Nephron (organoid): ENCODE results near the gene SPPL2B.

Source experiments
- H3K27ac Mint-ChIP-seq, 3 experiments: 2 replicates each; pipeline ENCODE4 v1.8.0; 2020; ENCODE audit warnings: mixed read lengths in 3 of 3, mild to moderate bottlenecking in 2 of 3, moderate library complexity in 1 of 3
- H3K27me3 Mint-ChIP-seq: 2 replicates; pipeline ENCODE4 v1.8.0; 2021; ENCODE audit warnings: low read depth, mild to moderate bottlenecking, moderate library complexity, mixed read lengths
- H3K36me3 Mint-ChIP-seq: 2 replicates; pipeline ENCODE4 v1.8.0; 2020; ENCODE audit warnings: low read depth, mixed read lengths
- H3K4me1 Mint-ChIP-seq: 2 replicates; pipeline ENCODE4 v1.8.0; 2020; ENCODE audit warnings: mixed read lengths
- H3K4me3 Mint-ChIP-seq, 3 experiments: 2 replicates each; pipeline ENCODE4 v1.8.0; 2020; ENCODE audit warnings: mild to moderate bottlenecking in 3 of 3, mixed read lengths in 3 of 3, moderate library complexity in 2 of 3
- H3K9me3 Mint-ChIP-seq: 2 replicates; pipeline ENCODE4 v1.8.0; 2020; ENCODE audit warnings: mixed read lengths
- TF ChIP-seq, protein P1 (sequence below), 3 experiments: fragments of 200-600 bp; sonication (generic); IDR thresholded peaks; one replicate each; pipeline ENCODE4 v1.5.0; 2021; ENCODE audit warnings: antibody characterized with exemption in 3 of 3; ENCODE audit not compliant: unreplicated experiment in 3 of 3

Gene SPPL2B

DNA sequence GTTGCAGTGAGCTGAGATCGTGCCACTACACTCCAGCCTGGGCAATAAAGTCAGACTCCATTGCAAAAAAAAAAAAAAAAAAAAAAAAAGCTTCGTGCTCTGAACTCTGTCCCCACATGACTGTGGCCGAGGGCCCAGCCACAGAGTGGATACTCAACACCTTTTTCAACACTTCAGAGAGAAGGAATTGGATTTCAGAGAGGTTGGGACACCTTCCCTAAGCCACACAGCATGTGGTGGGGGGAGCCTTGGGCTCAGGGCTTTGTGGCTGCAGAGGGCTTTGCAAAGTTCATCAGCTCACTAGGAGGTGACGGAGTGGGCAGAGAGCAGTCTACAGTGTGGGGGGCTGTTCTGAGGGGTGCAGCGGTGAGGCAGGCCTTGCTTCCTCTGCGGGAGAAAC, 9.6 kb upstream of the SPPL2B start:
- Mint-ChIP-seq H3K4me3 (no peak overlapping the region), H3K27ac (no peak overlapping the region), H3K9me3 (peaks cover 10% of the 10 kb centered on the region), H3K27me3 (peaks cover 7% of the 10 kb centered on the region), H3K36me3 (peaks cover 3% of the 10 kb centered on the region), H3K4me1 (no peaks in the 10 kb centered on the region)
- TF ChIP-seq, protein P1, sequence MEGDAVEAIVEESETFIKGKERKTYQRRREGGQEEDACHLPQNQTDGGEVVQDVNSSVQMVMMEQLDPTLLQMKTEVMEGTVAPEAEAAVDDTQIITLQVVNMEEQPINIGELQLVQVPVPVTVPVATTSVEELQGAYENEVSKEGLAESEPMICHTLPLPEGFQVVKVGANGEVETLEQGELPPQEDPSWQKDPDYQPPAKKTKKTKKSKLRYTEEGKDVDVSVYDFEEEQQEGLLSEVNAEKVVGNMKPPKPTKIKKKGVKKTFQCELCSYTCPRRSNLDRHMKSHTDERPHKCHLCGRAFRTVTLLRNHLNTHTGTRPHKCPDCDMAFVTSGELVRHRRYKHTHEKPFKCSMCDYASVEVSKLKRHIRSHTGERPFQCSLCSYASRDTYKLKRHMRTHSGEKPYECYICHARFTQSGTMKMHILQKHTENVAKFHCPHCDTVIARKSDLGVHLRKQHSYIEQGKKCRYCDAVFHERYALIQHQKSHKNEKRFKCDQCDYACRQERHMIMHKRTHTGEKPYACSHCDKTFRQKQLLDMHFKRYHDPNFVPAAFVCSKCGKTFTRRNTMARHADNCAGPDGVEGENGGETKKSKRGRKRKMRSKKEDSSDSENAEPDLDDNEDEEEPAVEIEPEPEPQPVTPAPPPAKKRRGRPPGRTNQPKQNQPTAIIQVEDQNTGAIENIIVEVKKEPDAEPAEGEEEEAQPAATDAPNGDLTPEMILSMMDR (IDR thresholded peaks at IDR 0.05; ENCODE audit: unreplicated experiment in 3 of 3) = no peak

GRCh38 chr19:2319551-2319950, 8.9 kb upstream of the SPPL2B start:
- Mint-ChIP-seq H3K36me3 (peaks cover 9% of the 10 kb centered on the region), H3K27me3 (peaks cover 7% of the 10 kb centered on the region), H3K9me3 (peaks cover 9% of the 10 kb centered on the region), H3K4me1 (peaks cover 4% of the 10 kb centered on the region), H3K4me3 (no peak overlapping the region), H3K27ac (no peak overlapping the region)
- TF ChIP-seq, protein P1 (IDR thresholded peaks at IDR 0.05; ENCODE audit: unreplicated experiment in 3 of 3) = no peak

DNA sequence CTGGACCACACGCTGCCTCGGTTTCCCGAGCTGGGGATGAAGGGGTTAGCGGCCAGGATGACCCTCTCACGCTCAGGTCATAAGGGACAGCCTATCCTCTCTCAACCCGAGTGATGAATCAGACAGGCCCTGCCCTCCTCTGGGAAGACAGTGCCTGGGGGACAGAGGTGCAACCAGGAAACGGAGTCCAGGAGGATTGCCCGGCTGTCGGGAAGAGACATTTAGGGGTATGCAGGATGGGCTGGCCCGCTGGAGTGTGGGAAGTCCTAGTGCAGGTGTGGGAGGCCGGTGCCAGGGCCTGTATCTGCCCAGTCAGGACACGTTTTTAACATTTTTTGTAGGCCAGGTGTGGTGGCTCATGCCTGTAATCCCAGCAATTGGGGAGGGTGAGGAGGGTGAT, 8.4 kb upstream of the SPPL2B start:
- H3K36me3 Mint-ChIP-seq = peaks cover 7% of the 10 kb centered on the region
- no peak overlapping the region for H3K4me3 Mint-ChIP-seq
- peaks cover 7% of the 10 kb centered on the region for H3K27me3 Mint-ChIP-seq
- H3K4me1 Mint-ChIP-seq = peaks cover 6% of the 10 kb centered on the region
- no peak overlapping the region for H3K27ac Mint-ChIP-seq
- H3K9me3 Mint-ChIP-seq = peaks cover 4% of the 10 kb centered on the region
- TF ChIP-seq, protein P1 (IDR thresholded peaks at IDR 0.05; ENCODE audit: unreplicated experiment in 3 of 3) = no peak

DNA sequence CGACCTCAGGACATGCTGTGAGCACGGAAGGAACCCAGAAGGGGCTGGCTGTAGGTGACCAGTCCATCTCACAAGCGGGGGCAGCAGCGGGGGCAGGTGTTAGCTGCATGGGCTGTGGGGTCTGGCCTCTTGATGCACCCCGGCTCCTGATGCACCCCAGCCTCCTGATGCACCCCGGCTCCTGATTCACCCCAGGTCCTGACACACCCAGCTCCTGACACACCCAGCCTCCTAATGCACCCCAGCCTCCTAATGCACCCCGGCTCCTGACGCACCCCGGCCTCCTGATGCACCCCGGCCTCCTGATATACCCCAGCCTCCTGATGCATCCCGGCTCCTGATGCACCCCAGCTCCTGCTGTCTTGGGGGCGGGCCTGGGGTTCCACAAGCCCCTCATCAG, 7.5 kb upstream of the SPPL2B start:
- peaks cover 11% of the 10 kb centered on the region for H3K36me3 Mint-ChIP-seq
- no peak overlapping the region for H3K4me3 Mint-ChIP-seq
- peaks cover 4% of the 10 kb centered on the region for H3K27me3 Mint-ChIP-seq
- H3K4me1 Mint-ChIP-seq = peaks cover 14% of the 10 kb centered on the region
- H3K9me3 Mint-ChIP-seq = no peaks in the 10 kb centered on the region
- no peak overlapping the region for H3K27ac Mint-ChIP-seq
- TF ChIP-seq, protein P1 (IDR thresholded peaks at IDR 0.05; ENCODE audit: unreplicated experiment in 3 of 3) = no peak

- Mint-ChIP-seq H3K4me3 (no peak overlapping the region), H3K4me1 (peaks cover 17% of the 10 kb centered on the region), H3K27ac (no peak overlapping the region), H3K27me3 (peaks cover 3% of the 10 kb centered on the region), H3K36me3 (peaks cover 14% of the 10 kb centered on the region), H3K9me3 (no peaks in the 10 kb centered on the region)
- TF ChIP-seq, protein P1 (IDR thresholded peaks at IDR 0.05; ENCODE audit: unreplicated experiment in 3 of 3) = no peak
Measured at GRCh38 chr19:2321565-2322283, 6.8 kb upstream of the SPPL2B start.

- no peak overlapping the region for H3K4me3 Mint-ChIP-seq
- peaks cover 14% of the 10 kb centered on the region for H3K36me3 Mint-ChIP-seq
- no peaks in the 10 kb centered on the region for H3K9me3 Mint-ChIP-seq
- H3K4me1 Mint-ChIP-seq = peaks cover 33% of the 10 kb centered on the region
- TF ChIP-seq, protein P1 (IDR thresholded peaks at IDR 0.05; ENCODE audit: unreplicated experiment in 3 of 3) = no peak
- H3K27me3 Mint-ChIP-seq = peaks cover 3% of the 10 kb centered on the region
- no peak overlapping the region for H3K27ac Mint-ChIP-seq
Measured at GRCh38 chr19:2323707-2324106, 4.8 kb upstream of the SPPL2B start.
